Activated naive CD4-positive, alpha-beta T cell treated with anti-CD3 and anti-CD28 coated beads for 36 hours (primary cell): ENCODE results near the gene MTFP1. TPM values are rescaled to one million over a fixed set of nuclear protein-coding genes. Genes with fewer than 3 reads are reported as not detected.
"Not testable (repeated sequence)": the region's sequence is repeated elsewhere in the genome, so short reads cannot be mapped to it uniquely, and the experiment has no call there.

Source experiments
- CTCF ChIA-PET: fragments of 350-600 bp; sonication (Branson Sonifier 250); formaldehyde crosslinking; loops from one replicate; lab custom pipeline; 2021; ENCODE audit warnings: antibody characterized with exemption; lab: Charles Lee
- DNase-seq: peaks from one replicate; pipeline ENCODE4 v3.0.0-alpha.2; 2020
- H3K27ac Mint-ChIP-seq: one replicate; pipeline ENCODE4 v1.8.0; 2021; ENCODE audit warnings: mild to moderate bottlenecking, mixed read lengths
- H3K27me3 Mint-ChIP-seq: one replicate; pipeline ENCODE4 v1.8.0; 2021; ENCODE audit warnings: low read depth, mixed read lengths
- H3K36me3 Mint-ChIP-seq: one replicate; pipeline ENCODE4 v1.8.0; 2021; ENCODE audit warnings: low read depth, mixed read lengths
- H3K4me1 Mint-ChIP-seq: one replicate; pipeline ENCODE4 v1.8.0; 2021; ENCODE audit warnings: low read depth, mixed read lengths
- H3K4me3 Mint-ChIP-seq: one replicate; pipeline ENCODE4 v1.8.0; 2021; ENCODE audit warnings: mild to moderate bottlenecking, moderate library complexity, mixed read lengths
- H3K9me3 Mint-ChIP-seq: one replicate; pipeline ENCODE4 v1.8.0; 2021; ENCODE audit warnings: mixed read lengths
- intact Hi-C: fragments of 100-400 bp; cut with micrococcal nuclease; formaldehyde crosslinking; loops from one replicate; pipeline ENCODE4 v1.15.1; 2023
- total RNA-seq, 2 experiments: library from RNA; stranded (reverse); gene quantifications; one replicate each; pipeline ENCODE4 v1.2.3, GENCODE V29; 2021

MTFP1 gene
- total RNA-seq, 2 experiments from 2014 or later: 36.6 to 37.1 TPM

DNA sequence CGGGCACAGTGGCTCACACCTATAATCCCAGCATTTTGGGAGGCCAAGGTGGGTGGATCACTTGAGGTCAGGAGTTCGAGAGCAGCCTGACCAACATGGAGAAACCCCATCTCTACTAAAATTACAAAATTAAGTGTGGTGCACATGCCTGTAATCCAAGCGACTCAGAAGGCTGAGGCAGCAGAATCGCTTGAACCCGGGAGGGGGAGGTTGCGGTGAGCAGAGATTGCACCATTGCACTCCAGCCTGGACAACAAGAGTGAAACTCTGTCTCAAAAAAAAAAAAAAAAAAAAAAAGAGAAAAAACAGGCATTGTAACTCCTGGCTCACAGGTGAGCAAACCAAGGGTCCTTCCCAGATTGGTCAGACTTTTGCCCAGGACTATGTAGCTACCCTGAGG lies 35.0 kb downstream of the MTFP1 start:
- DNase-seq, H3K36me3 Mint-ChIP-seq, H3K27ac Mint-ChIP-seq, H3K4me1 Mint-ChIP-seq, H3K4me3 Mint-ChIP-seq, H3K9me3 Mint-ChIP-seq, intact Hi-C loops: not testable (repeated sequence)
- peaks cover 12% of the 10 kb centered on the region for H3K27me3 Mint-ChIP-seq
- CTCF ChIA-PET: interaction anchor here (0.7 kb wide), 1 partner anchor 603 kb away, joined by 3 read pairs; no protein-coding TSS in a partner anchor

DNA sequence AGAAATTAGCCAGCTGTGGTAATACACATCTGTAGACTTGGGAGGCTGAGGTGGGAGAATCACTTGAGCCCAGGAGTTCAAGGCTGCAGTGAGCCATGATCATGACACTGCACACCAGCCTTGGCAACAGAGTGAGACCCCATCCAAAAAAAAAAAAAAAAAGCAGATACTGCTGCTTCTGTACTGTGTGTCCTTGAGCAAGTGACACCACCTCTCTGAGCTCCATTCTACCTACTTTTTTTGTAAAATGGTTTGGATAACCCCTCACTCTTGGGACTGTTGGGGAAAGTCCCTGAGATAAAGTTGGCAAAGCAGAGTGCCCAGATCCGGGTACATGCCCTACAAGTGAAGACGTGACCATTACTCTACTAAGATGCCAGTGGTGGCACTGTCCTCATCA lies 43.6 kb downstream of the MTFP1 start:
- CTCF ChIA-PET: no interaction called here
- H3K9me3 Mint-ChIP-seq: no peaks in the 10 kb centered on the region
- intact Hi-C loops: no loop called here
- H3K36me3 Mint-ChIP-seq: no peaks in the 10 kb centered on the region
- no peak overlapping the region for H3K27ac Mint-ChIP-seq
- no peaks in the 10 kb centered on the region for H3K4me1 Mint-ChIP-seq
- H3K4me3 Mint-ChIP-seq: no peak overlapping the region
- DNase-seq: no peak
- peaks cover 19% of the 10 kb centered on the region for H3K27me3 Mint-ChIP-seq

DNA sequence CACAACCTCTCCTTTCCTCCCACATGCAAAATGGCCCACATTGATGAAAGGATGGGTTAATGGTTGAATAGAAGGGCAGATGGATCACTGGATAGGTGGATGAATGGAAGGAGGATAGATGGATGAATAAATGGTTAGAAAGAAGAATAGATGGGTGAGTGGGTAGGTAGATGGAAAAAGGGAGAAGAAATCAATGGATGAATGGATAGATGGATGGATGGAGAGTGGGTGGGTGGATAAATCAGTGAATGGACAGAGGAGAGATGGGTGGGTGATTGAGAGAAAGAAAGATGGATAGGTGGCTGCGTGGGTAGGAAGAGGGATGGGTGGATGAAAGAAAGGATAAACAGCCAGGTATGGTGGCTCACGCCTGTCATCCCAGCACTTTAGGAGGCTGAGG lies 45.1 kb downstream of the MTFP1 start:
- Mint-ChIP-seq H3K36me3 (no peaks in the 10 kb centered on the region), H3K4me3 (no peak overlapping the region), H3K27me3 (peaks cover 9% of the 10 kb centered on the region), H3K9me3 (no peaks in the 10 kb centered on the region), H3K4me1 (no peaks in the 10 kb centered on the region), H3K27ac (no peak overlapping the region)
- intact Hi-C loops: no loop called here
- no peak for DNase-seq
- CTCF ChIA-PET: no interaction called here

DNA sequence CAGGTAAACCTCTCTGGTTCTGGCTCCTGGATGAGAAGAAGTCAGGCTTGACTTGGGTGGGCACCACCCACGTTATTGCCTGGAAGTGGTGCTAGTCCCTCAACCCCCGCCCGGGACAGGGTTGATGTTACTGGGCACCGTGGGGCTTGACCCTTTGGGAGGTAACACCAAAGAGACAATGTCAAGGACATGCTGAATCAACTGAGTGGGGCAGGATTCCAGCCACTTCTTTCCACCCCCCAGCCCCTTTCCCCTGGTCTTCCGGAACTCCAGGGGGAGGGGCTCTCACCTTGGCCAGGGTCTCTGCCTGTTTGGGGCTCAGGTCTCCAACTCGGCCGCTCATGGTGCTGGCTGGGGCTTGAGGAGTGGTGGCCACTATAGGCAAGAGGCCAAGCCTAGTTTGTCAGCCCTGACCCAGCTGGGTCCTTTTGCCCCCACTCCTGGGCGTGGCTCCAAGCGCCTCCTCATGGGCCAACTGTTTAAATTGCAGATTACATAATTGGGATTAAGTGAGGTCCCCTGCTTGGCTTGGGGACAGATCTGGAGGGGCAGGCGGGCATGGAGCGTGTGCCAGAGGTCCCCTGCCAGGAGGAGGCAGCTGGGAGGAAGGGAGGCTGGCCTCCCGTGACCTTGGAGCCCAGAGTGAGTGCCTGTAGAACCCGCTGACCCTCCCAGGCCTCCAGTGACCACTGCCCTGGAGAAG lies 46.2 kb downstream of the MTFP1 start, which contains the start of gene SEC14L3:
Gene SEC14L3, minus strand, starts transcription at position 402 of the 703 bp plus-strand sequence. Its CDS starts 59 bp downstream, at position 343.
- Mint-ChIP-seq H3K27ac (no peak within 1 kb of the TSS), H3K4me1 (no peaks in the 10 kb centered on the region), H3K9me3 (no peaks in the 10 kb centered on the region), H3K4me3 (no peak within 1 kb of the TSS), H3K27me3 (peaks cover 9% of the 10 kb centered on the region), H3K36me3 (no peaks in the 10 kb centered on the region)
- DNase-seq: no peak
- CTCF ChIA-PET: interaction anchor here (1.6 kb wide), 1 partner anchor 13 kb away, joined by 4 read pairs; no protein-coding TSS in a partner anchor
- intact Hi-C loops: no loop called here

DNA sequence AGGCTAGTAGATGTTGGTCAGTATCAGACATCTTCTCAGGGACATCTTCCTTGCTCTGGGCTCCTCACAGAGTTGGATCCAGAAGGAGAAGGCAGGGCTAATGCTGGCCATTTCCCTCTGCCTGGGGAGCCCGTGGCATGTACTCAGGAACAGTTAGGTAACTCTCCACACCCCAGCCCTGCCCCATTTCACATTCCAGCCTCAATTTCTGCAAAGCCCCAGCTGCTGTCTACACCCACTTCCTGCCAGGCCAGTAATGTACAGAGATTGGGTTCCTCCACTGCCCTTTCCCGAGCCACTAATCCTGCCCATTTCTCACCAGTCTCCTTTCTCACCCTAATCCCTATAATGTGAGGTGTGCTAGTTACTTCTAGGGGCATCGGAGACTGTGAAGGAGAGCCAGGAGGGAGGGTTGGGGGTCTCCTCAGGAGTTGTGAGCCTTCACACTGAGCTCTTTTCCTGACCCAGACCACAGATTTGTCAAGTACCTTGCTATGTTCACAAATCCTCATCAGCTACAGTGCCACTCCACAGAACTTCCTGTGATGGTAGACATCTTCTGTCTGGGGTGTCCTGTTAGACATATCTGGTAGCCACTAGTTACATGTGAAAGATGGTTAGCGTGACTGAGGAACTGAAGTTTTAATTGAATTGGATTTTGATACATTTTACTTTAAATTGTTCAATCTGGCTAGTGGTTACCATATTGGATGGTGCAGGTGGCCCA lies 47.6 kb downstream of the MTFP1 start:
- Mint-ChIP-seq H3K27me3 (peaks cover 9% of the 10 kb centered on the region), H3K9me3 (no peaks in the 10 kb centered on the region), H3K4me3 (no peak overlapping the region), H3K36me3 (no peaks in the 10 kb centered on the region), H3K4me1 (no peaks in the 10 kb centered on the region), H3K27ac (no peak overlapping the region)
- CTCF ChIA-PET: no interaction called here
- intact Hi-C loops: no loop called here
- DNase-seq: no peak

DNA sequence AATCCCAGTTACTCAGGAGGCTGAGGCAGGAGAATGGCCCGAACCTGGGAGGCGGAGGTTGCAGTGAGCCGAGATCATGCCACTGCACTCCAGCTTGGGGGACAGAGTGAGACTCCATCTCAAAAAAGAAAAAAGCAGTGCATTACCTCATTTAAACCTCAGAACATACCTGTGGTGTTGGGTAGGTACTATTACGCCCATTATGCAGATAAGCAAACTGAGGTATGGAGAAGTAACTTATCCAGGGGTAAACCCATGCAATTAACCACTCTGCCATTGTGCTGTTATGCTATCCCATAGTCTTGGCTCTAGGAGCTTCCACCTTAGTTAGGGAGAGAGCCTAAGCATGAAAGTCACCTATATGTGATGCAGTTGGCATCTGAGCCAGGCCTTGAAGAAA lies 48.6 kb downstream of the MTFP1 start:
- intact Hi-C loops: no loop called here
- Mint-ChIP-seq H3K27me3 (peaks cover 6% of the 10 kb centered on the region), H3K9me3 (no peaks in the 10 kb centered on the region), H3K4me1 (no peaks in the 10 kb centered on the region), H3K36me3 (no peaks in the 10 kb centered on the region), H3K4me3 (no peak overlapping the region), H3K27ac (no peak overlapping the region)
- CTCF ChIA-PET: no interaction called here
- DNase-seq: no peak

DNA sequence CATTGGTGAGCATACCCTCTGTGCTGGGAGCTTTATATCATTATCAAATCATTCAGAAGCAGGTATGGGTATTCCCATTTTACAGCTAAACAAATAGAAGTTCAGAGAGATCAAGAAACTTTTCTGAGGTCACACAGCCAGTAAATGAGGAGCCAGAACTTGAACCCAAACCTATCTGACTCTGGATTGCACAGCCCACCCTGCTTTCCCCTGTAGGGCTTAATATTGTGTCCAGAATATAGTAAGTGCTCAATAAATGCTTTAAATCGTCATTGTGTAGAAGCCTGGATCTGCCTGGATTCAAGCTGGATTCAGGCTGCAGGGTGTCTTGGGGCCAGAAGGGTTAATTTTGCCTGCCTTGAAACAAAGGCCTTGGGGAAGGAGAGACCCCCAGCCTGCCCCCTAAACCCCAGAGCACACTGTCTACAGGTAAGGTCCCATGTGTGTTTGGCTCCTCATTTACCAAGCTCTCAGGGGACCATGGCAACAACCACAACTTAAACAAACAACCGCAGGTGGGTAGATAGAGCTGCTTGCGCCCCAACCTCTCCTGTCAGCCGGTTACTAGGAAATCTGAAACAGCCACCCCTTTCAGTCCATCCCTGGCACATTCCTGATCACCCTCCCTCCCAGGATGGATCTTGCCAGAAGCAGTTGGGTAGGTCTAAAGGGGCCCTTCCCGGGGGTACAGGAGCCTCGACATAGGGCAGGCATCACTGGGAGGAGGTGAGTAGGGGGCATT lies 49.3 kb downstream of the MTFP1 start:
- Mint-ChIP-seq H3K27me3 (peaks cover 5% of the 10 kb centered on the region), H3K27ac (no peak overlapping the region), H3K4me3 (no peak overlapping the region), H3K9me3 (no peaks in the 10 kb centered on the region), H3K4me1 (no peaks in the 10 kb centered on the region), H3K36me3 (no peaks in the 10 kb centered on the region)
- intact Hi-C loops: no loop called here
- CTCF ChIA-PET: interaction anchor here (0.5 to 1.4 kb wide), 3 partner anchors 10 to 445 kb away, joined by 3 read pairs; no protein-coding TSS in a partner anchor
- no peak for DNase-seq

Other genes with a start within 250 kb of the MTFP1 start
- gene LIF, start 179.0 kb upstream of the MTFP1 start, total RNA-seq: 100 to 1,000 TPM; 111 to 115 TPM
- 10 to 100 TPM in 1 of 2 experiments, 1 to 10 TPM in 1; 8.9 to 11.2 TPM for gene OSM, start 158.9 kb upstream of the MTFP1 start, total RNA-seq
- gene CASTOR1, start 136.3 kb upstream of the MTFP1 start, total RNA-seq: 1 to 10 TPM; 2.1 to 3.8 TPM
- 10 to 100 TPM; 19.4 to 21.4 TPM for gene TBC1D10A, start 98.8 kb upstream of the MTFP1 start, total RNA-seq
- gene SF3A1, start 68.9 kb upstream of the MTFP1 start, total RNA-seq: 100 to 1,000 TPM; 274 to 276 TPM
- gene CCDC157, start 68.8 kb upstream of the MTFP1 start, total RNA-seq: 1 to 10 TPM; 1.1 to 1.5 TPM
- gene RNF215, start 38.4 kb upstream of the MTFP1 start, total RNA-seq: 1 to 10 TPM; 2.8 to 3.9 TPM
- 1 to 10 TPM; 8.2 to 8.8 TPM for gene SEC14L2, start 28.8 kb upstream of the MTFP1 start, total RNA-seq
- not detected for gene SEC14L3, start 46.2 kb downstream of the MTFP1 start, total RNA-seq
- not detected for gene SEC14L4, start 79.9 kb downstream of the MTFP1 start, total RNA-seq
- not detected for gene SEC14L6, start 121.0 kb downstream of the MTFP1 start, total RNA-seq
- under 1 TPM; 0.27 to 0.29 TPM for gene GAL3ST1, start 148.9 kb downstream of the MTFP1 start, total RNA-seq
- 10 to 100 TPM; 92.8 to 96.7 TPM for gene PES1, start 166.1 kb downstream of the MTFP1 start, total RNA-seq
- under 1 TPM; 0.19 to 0.22 TPM for gene TCN2, start 181.4 kb downstream of the MTFP1 start, total RNA-seq
- 1 to 10 TPM; 2.2 TPM for gene SLC35E4, start 210.0 kb downstream of the MTFP1 start, total RNA-seq
- gene DUSP18, start 242.1 kb downstream of the MTFP1 start, total RNA-seq: 1 to 10 TPM; 4.7 to 5.6 TPM